ENCODE measurements around the gene TXNDC9.

DNA sequence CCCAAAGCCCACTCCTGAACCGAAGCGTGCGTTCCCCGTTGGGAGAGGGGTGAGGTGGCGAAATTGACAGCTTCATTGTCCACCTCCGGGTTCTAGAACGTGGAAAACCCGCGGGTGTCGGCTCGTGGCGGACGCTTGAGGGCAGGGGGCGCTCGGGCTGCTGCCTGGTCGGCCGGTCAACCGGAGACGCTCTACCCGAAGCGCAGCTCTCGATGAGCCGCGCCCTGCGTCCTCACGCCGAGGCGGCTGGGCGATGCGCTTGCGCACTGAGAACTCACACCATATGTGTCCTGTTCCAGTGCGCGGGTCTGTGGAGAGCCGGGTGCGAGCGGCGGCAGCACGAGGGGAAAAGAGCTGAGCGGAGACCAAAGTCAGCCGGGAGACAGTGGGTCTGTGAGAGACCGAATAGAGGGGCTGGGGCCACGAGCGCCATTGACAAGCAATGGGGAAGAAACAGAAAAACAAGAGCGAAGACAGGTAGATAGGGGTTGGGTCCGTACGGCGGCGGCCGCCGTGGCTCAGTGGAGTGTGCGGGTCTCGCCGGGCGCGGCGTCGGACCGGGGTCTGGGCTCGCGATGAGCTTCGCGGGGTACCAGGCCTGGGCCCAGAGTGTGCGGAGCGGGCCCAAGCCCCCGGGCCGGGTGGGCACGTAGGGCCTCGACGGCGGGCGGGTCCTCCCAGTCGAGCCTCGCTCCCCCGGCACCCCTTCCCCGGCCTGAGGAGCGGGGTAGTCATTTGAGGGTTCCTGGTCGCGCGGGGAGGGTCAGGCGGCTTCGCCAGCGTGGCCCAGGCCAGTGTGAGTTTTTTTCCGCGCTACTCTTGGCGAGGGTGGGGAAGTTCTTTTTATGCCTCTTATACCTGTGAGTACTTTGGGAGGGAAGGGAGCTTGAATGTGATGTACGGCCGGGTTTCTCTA, 1.2 kb upstream of the TXNDC9 start, which contains the start of gene EIF5B:
- TF ChIP-seq CTCF (IDR thresholded peaks at IDR 0.05) = peak in 4 of 5 experiments; percentile 42 to 58 (median 54)
- peak; percentile 74 for TF ChIP-seq POLR2A (IDR thresholded peaks at IDR 0.05)
